Activated CD8-positive, alpha-beta memory T cell treated with anti-CD3 and anti-CD28 coated beads, Interleukin-2, amount 50 U/mL, for 48 hours (primary cell): ENCODE measurements around the gene HNRNPA2B1.

Experiments used
- DNase-seq: peaks from one replicate; pipeline ENCODE4 v3.0.0-alpha.2; 2020

HNRNPA2B1 gene

DNA sequence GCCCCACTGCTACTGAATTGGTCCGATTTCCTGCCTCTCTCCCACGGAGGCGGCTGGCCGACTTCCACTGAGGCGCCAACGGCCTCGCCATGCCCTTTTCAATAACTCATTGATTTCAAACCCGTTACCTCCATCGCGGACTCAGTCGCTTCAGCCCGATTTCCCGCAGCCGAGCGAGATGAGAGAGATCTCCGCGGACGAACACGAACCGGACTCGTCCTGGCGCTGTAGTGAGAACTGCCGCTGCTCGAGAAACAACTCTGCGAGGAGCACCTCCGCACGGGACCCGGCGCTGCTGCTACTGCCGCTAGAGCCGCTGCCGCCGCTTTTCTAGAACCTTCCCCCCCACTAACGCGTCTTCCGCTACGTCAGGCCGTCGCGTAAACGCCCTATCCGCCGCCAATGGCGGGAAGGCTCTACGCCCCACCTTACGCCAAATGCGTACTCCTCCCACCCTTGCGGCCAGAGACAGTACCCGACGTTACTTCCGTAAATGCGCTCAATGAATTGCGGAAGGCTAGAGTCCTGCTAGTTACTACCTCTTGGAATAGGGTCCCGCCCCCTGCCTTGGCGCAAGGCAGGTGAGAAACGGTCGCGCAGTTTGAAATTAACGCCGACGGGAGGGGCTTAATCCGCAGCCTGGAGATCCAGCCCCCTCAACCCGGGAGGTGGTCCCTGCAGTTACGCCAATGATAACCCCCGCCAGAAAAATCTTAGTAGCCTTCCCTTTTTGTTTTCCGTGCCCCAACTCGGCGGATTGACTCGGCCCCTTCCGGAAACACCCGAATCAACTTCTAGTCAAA lies at the start of gene HNRNPA2B1:
Gene HNRNPA2B1, minus strand, starts transcription at position 303 of the 803 bp plus-strand sequence. Its CDS starts 169 bp downstream, at position 134.
- DNase-seq = peak; percentile 100

DNA sequence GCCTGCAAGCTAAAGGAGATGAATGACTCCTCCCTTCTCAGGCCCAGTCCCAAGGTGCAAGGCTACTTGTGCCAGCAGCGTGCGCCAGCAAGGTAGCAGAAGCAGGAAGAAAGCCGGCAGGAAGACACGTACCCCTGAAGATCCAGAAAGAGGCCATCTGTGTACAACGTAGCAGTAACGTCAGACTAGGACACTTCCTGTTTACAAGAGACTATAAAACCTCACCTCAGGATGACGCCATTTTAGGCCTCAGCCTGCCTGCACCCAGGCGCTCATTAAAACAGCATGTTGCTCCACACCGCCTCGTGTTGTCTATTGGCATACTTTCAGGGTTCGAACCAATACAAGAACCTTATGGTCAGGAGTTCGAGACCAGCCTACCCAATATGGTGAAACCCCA lies 49.7 kb upstream of the HNRNPA2B1 start:
- DNase-seq = peak; percentile 30

DNA sequence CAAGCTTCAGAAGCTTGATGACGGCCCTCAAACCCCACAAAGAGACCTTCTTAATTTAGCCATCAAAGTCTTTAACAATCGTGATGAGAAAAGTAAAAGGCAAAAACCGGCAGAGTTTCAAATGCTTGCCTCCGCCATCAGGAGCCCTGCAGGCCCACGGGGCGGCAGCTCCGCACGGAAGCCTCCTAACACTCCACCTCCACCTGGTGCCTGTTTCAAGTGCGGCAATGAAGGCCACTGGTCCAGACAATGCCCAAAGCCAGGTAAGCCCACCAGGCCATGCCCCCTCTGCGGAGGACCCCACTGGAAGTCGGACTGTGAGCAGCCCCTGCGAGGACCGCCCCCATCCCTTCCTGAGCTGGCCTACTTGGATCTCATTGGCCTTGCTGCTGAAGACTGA lies 44.6 kb upstream of the HNRNPA2B1 start:
- DNase-seq = peak; percentile 7

DNA sequence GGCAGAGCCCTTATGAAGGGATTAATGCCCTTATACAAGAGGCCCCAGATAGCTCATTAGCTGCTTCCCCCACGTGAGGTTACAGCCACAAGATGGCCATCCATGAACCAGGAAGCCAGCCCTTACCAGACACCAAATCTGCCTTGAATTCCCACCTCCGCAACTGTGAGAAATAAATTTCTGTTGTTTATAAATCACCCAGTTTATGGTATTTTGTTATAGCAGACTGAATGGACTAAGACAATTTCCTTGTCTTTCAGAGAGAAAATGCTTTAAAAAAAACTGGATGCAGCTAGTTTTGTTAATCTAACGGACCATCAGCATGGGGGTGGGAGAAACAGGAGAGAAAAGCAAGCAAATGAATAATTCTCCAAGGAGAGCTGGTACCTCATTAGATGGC lies 37.5 kb upstream of the HNRNPA2B1 start:
- DNase-seq = no peak

DNA sequence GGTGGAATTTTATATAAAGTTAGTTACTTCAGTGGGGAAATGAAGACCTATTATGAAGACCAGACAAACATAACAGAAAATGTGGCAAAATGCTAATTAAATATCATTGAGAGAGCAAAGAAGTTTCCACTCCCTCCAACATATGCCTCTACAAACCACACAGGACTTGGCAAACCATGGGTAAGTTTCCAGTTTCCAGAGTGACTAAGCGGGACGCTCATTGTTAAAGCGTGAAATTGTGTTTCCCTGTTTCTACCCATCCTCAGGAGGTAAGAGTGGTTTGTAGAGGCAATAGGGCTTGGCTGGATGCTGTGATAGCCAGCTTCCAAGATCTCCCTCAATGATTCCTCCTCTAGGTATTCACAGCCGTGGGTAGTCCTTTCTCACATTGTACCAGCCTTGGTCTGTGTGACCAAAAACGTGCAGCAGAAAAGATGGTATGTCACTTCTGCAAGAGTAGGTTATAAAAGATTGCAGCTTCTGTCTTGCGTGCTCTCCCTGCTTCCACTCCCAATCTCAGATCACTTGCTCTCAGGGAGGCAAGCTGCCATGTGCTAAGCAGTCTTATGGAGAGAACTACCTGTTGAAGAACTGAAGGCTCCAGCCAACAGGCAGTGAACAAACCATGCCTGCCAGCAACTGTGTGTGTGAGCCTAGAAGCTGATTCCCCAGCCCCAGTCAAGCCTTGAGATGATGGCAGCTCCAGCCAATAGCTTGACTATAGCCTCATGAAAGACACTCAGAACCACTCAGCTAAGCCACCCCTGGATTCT lies 36.7 kb upstream of the HNRNPA2B1 start:
- DNase-seq = peak; percentile 13

DNA sequence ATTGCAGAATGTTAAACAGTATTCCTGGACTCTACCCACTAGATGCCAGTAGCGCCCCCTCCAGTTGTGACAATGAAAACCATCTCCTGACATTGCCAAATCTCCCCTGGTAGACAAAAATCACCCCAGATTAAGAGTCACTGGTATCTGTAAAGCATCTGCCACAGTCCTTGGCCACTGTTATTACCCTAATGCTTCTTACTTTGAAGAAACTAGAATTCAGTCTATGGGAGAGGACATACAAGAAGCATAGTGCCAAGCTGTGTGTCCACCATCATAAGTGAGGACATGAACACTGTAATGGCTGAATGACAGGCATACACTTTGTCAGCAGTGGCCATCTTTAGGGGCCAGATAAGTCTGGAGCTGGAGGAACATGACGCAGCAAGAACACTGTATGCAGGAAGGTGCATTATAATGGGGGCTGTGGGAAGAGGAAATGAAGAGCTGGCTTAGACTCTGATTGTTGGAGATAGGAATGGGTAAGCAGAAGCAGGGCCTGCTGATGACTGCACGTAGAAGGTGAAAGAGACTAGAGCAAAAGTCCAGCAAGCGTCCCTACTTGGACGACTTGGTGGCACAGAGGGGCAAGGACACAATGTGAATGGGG lies 33.5 kb upstream of the HNRNPA2B1 start:
- DNase-seq = no peak

DNA sequence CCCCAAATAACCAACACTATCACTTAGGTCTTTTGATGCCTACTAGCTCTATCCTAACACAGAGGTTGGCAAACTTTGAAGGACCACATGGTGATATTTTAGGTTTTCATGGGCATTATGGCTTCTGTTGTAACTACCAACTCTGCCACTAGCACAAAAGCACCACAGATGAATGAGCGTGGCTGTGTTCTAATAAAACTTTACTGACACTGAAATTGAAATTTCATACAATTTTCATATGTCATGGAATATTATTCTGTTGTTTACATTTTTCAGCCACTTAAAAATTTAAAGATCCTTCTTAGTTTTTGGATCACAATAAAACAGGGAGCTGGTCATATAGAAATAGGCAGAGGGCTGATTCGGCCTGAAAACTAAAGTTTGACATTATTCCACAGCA lies 27.4 kb upstream of the HNRNPA2B1 start:
- no peak for DNase-seq

DNA sequence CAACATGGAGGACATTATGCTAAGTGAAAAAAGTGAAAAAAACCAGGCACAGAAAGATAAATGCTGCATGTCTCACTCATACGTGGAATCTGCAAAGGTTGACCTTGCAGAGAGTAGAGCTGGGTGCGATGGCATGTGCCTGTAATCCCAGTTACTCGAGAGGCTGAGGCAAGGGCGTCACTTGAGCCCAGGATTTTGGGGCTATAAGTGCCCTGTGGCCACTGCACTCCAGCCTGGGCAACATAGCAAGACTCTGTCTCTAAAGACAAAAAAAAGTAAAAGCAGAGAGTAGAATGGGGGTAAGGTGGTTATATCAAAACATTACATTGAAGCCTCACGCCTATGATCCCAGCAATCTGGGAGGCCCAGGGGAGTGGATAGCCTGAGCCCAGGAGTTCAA lies 23.8 kb upstream of the HNRNPA2B1 start:
- DNase-seq = no peak

DNA sequence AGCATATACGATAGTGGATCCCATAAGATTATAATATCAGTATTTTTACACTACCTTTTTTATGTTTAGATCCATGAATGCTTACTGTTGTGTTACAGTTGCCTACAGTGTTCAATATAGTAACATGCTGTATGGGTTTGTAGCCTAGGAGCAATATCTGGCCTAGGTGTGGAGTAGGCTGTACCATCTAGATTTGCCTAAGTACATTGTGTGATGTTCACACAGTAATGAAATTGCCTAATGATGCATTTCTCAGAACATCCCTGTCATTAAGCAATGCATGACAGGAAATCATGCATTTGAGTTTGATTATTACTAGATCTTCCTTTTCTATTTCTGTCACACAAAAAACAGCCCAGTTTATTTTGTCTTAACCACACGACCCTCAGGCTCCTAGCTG lies 15.5 kb upstream of the HNRNPA2B1 start:
- no peak for DNase-seq

DNA sequence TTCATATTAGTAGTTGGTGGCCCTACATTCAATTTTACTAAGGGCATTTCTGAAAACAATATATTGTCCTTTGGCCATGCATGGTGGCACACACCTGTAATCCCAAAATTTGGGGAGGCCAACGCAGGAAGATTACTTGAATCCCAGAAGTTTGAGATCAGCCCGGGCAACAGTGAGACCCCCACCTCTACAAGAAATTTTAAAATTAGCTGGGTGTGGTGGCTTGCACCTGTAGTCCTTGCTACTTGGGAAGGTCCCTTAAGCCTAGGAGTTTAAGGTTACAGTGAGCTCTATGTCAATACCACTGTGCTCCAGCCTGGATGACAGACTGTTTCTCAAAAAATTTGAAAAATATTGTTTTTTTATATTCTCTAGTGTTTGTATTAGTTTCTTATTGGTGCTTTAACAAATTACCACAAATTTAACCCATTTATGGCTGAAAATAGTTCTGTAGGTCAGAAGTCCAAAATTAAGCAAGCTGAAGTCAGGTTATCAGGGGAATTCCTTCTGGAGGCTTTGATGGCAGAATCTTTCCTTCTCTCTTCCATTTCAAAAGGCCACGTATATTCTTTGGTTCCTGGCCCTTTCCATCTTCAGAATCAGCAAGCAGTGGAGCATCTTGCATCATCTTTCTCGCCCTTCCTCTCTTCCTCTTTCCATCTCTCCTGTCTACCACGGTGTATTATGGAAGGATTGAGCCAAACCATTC lies 13.4 kb upstream of the HNRNPA2B1 start:
- DNase-seq = no peak

DNA sequence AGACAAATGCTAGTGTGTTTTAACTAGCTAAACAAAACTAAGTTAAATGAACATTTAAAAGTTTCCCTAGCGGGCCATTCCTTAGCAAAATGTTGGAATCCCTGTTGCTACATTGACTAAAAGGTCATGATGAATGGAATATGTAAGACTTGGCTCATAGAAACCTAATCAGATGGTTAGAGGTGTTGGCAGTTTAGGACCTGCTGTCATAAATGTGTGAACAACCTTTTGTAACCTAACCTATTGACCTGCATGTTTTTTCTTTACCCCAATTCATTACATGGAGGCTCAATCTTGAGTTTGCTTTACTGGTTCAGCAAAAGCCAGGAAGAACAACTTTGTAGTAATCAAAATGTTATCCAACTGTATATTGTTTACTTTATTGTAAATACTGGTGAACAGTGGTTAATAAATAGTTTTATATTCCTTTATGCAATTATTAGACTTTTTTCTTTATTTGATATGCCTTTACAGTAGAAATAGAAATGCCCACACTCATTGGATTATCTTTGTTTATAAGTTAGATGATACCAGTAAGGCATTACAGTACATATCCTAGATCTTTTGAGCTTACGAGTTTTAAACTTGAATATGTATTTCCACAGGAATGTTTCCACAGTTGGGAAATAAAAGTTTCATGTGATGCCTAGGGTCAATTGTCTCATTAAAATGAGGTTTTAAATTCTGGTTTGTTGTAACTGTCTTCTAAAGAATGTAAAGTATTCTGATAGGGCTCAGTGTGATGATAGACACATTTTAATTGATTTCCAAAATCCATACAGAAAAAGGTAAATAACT lies 12.6 kb upstream of the HNRNPA2B1 start:
- DNase-seq = no peak

DNA sequence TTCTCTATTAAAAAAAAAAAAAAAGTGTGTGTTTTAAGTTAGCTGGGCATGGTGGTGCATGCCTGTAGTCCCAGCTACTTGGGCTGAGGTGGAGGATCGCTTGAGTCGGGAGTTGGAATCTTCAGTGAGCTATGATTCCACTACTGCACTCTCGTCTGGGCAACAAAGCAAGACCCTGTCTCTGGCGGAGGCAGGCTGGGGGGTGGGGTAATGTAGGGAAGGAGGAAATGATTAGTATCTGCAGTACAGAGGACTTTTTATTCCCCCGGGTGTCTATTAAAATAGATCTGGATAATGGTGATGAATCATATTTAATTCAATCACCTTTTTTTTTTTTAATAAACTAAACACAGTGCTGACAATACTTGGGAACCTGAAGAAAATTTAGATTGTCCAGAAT lies 7.5 kb upstream of the HNRNPA2B1 start:
- DNase-seq = no peak

DNA sequence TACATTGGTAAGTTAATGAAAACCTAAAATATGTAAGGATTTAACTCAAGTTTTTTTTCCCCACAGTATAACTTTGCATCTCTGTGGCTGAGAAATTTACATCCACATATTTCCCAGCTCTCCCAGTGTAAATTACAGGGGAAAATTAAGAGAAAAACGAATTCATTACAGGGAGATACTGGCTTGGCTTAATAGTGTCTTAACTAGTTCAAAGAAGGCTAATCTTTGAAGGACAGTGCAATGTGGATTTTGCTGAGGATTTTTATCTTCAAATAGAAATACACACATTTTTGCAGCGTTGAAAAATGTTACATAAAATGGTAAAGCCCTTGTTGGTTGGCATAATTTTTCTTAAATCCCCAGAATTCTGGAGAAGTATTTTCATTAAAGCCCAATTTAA lies 2.5 kb upstream of the HNRNPA2B1 start:
- no peak for DNase-seq

DNA sequence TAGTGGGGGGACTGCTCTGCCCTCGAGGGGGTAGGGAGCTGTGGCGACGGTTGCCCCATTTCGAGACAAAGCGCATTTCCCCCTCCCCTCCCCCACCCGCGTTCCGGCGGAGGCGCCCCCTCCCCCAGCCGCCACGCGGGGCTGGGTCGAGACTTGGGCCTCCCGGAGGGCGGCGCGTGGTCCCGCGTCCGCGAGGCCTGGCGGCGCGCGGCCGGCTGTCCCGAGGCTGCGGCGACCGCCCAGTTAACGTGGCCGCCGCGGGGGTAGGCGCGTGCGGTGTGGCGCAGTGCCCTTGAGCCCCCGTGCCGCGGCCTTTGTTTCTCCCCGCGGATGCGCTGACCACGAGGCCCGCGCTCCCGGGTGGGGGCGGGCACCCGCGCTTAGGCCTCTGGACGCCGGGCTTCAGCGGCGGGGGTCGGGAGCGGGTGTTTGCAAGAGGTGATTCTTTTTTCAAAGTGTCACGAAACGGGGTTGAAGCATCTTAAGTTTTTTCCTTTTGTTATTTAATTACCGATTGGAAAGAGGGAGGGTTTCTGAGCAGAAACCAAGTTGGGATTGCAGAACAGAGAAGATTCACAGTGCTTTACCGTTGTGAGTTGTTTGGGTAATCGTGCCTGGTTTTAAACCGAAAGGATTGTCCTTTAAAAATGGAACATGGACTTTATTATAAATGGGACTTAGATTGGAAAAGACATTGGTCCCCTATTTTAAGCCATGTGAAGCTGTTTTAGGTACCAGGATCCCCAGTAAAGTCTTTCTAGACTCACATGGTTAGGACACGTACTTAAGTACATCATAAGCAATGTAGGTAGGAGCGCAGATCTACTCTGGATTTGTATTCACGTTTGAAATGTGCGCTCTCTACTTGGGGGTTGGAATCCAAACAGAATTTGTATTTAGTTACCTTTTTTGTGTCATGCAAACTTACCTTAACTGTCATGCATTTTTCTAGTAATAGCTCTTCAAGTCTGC lies 1.8 kb upstream of the HNRNPA2B1 start:
- peak; percentile 82 for DNase-seq

DNA sequence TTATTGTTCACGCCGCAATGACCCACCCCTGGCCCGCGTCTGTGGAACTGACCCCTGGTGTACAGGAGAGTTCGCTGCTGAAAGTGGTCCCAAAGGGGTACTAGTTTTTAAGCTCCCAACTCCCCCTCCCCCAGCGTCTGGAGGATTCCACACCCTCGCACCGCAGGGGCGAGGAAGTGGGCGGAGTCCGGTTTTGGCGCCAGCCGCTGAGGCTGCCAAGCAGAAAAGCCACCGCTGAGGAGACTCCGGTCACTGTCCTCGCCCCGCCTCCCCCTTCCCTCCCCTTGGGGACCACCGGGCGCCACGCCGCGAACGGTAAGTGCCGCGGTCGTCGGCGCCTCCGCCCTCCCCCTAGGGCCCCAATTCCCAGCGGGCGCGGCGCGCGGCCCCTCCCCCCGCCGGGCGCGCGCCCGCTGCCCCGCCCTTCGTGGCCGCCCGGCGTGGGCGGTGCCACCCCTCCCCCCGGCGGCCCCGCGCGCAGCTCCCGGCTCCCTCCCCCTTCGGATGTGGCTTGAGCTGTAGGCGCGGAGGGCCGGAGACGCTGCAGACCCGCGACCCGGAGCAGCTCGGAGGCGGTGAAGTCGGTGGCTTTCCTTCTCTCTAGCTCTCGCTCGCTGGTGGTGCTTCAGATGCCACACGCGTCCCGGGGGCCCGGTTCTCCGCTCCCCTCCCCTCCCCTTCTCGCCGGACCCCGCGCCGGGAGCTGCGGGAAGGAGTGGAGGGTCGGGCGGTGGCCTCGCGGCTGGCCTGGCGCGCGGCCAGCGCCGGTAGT lies 887 bp upstream of the HNRNPA2B1 start, which contains the start of gene CBX3:
Gene CBX3, plus strand, starts transcription at position 499 of the 772 bp plus-strand sequence. CDS start 1,254 bp downstream, outside the sequence.
- peak; percentile 93 for DNase-seq

DNA sequence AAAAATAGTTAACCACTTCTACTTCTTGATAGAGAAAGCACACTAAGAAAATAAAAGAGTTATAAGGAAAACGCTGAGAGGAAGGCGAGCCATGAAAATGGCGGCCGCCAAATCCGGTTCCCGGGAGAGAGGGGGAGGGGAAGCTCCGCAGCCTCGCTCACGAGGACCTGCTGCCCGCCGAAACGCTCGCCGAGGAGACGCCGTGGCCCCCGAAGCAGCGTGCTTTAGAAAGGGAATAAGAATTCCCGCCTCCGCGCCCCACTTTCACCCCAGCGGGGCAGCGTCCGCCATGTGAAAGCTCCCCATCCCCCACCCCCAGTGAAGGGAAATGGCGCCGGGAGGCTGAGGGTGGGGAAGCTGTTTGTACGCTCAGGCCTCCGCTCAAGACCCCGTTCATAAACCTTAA lies 505 bp downstream of the HNRNPA2B1 start:
- DNase-seq = peak; percentile 93

DNA sequence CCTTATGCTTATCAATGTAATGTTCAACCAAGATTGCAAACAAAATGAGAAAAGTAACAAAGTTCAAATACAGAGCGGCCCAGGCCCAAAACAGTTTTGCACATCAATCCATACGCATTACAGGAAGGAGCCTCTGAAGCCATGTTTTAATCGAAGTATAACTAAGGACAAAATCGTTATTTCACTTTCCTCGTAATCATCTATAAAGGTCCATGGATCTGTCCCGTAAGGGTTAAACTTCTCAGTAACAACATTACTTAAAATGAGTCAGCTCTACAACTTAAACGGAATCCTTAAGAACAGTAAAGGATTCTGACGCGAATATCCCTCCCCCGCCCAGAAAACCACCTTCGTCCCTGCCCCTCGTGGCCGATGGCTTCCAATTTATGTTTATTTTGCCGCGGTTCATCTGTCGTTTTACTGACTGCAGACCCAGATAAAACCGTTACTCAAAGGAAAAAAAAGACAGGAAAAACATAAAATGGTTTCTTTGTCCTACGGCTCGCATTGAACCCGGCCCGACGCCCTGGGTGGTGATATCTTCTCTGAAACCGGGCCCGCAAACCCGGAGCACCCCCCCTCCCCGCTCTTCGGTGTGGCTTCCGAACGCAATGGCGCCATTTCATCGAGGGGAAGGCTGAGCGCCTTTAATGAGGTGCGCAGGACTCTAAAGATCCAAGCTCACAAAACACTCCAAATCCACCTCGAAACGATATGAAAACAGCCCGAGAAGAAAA lies 1.1 kb downstream of the HNRNPA2B1 start:
- peak; percentile 81 for DNase-seq

DNA sequence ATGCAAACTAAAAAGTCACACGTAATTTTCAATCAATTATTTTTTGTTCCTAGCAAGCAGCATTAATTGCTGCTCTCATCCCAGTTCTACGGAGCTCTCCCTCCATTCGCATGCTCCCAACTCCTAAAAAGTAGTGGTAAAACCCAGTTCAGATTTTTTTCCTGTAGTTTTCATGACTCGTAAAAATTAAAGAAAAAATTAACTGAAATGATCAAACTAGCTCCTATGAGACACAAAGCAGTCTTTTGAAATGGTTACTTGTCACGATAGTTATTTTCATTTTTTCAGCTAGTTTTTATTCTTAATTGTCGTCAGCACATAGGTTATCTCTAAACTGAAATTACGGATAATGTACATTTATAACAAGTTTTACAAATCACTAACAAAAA lies 1.8 kb downstream of the HNRNPA2B1 start:
- DNase-seq = no peak

DNA sequence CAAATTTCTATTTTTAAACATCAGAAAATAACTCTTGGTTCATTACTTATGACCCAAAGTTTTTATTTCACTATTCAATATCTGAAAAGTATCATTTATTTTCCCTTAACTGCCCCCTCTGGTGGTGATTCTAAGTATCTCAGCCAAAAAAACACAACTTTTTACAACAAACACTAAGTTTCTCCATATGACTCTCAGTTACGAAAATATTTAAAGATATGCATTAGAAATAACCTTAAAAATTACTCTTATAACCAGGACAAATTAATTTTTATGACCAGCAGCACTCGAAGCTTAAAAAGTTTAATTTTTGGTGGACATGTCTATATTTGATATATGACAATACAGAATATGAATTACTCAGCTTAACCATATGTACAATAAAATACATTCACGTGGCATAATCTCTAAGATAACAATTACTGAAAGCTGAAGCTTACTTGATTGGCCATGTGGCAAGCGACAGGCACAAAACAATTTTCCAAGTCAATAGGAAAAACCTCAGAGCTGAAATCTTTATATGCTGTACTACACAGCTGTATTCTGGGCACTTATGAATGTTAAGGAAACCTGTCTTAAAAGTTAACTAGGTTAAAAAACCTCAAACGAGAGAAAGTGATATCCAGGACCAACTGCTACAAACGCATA lies 2.3 kb downstream of the HNRNPA2B1 start:
- no peak for DNase-seq
